Measurements from ENCODE around the gene MS4A2.

DNA sequence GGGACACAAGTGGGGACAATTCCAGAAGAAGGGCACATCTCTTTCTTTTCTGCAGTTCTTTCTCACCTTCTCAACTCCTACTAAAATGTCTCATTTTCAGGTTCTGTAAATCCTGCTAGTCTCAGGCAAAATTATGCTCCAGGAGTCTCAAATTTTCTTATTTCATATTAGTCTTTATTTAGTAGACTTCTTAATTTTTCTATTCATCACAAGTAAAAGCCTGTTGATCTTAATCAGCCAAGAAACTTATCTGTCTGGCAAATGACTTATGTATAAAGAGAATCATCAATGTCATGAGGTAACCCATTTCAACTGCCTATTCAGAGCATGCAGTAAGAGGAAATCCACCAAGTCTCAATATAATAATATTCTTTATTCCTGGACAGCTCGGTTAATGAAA, at the start of gene MS4A2:
- TF ChIP-seq, protein P1, sequence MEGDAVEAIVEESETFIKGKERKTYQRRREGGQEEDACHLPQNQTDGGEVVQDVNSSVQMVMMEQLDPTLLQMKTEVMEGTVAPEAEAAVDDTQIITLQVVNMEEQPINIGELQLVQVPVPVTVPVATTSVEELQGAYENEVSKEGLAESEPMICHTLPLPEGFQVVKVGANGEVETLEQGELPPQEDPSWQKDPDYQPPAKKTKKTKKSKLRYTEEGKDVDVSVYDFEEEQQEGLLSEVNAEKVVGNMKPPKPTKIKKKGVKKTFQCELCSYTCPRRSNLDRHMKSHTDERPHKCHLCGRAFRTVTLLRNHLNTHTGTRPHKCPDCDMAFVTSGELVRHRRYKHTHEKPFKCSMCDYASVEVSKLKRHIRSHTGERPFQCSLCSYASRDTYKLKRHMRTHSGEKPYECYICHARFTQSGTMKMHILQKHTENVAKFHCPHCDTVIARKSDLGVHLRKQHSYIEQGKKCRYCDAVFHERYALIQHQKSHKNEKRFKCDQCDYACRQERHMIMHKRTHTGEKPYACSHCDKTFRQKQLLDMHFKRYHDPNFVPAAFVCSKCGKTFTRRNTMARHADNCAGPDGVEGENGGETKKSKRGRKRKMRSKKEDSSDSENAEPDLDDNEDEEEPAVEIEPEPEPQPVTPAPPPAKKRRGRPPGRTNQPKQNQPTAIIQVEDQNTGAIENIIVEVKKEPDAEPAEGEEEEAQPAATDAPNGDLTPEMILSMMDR (conservative IDR thresholded peaks at IDR 0.05; ENCODE audit: low read length), result no peak
- TF ChIP-seq EZH2phosphoT487 (IDR thresholded peaks at IDR 0.05; ENCODE audit: borderline replicate concordance, low read depth, low read length), result no peak

Measured in OCI-LY7 (cell line).